Activated CD4-positive, alpha-beta T cell treated with anti-CD3 and anti-CD28 coated beads, Interleukin-2, amount 50 U/mL, for 48 hours (primary cell): ENCODE results near the gene MND1.

Source experiments
- DNase-seq, 2 experiments: peaks; one replicate each; pipeline ENCODE4 v3.0.0-alpha.2; 2020

Gene MND1

GRCh38 chr4:153344131-153345011 is at the start of gene MND1:
Gene MND1 (plus strand): TSS chr4:153344688. CDS start chr4:153344738, 50 bp downstream.
- DNase-seq, result peak; percentile 93 to 94

- no peak for DNase-seq
These were observed 49.2 kb upstream of the MND1 start for GRCh38 chr4:153295131-153295755.

GRCh38 chr4:153296040-153296823 is 48.3 kb upstream of the MND1 start:
- no peak for DNase-seq

GRCh38 chr4:153297116-153297515 is 47.4 kb upstream of the MND1 start:
- no peak for DNase-seq

- DNase-seq, result no peak
These were observed 33.7 kb upstream of the MND1 start for GRCh38 chr4:153310793-153311192.

- no peak for DNase-seq
These were observed 29.6 kb upstream of the MND1 start for GRCh38 chr4:153314915-153315314.

- peak in 1 of 2 experiments; percentile 19 for DNase-seq
These were observed 25.7 kb upstream of the MND1 start for GRCh38 chr4:153318696-153319320.

- no peak for DNase-seq
These were observed 21.7 kb upstream of the MND1 start for GRCh38 chr4:153322791-153323190.

- no peak for DNase-seq
These were observed 20.4 kb upstream of the MND1 start for GRCh38 chr4:153324046-153324445.

GRCh38 chr4:153325558-153325957 is 18.9 kb upstream of the MND1 start:
- DNase-seq, result no peak

GRCh38 chr4:153326513-153326912 is 18.0 kb upstream of the MND1 start:
- DNase-seq, result no peak

GRCh38 chr4:153327247-153327646 is 17.2 kb upstream of the MND1 start:
- no peak for DNase-seq

- DNase-seq, result no peak
These were observed 11.6 kb upstream of the MND1 start for GRCh38 chr4:153332936-153333335.

GRCh38 chr4:153333874-153334273 is 10.6 kb upstream of the MND1 start:
- no peak for DNase-seq

- DNase-seq, result no peak
These were observed 8.8 kb upstream of the MND1 start for GRCh38 chr4:153335665-153336064.

GRCh38 chr4:153337686-153338085 is 6.8 kb upstream of the MND1 start:
- no peak for DNase-seq

GRCh38 chr4:153341575-153342090 is 2.9 kb upstream of the MND1 start:
- DNase-seq, result no peak

GRCh38 chr4:153342751-153343552 is 1.5 kb upstream of the MND1 start:
- DNase-seq, result no peak

GRCh38 chr4:153345012-153345981 is 809 bp downstream of the MND1 start:
- peak; percentile 58 to 63 for DNase-seq

- no peak for DNase-seq
These were observed 1.5 kb downstream of the MND1 start for GRCh38 chr4:153346031-153346430.

- DNase-seq, result no peak
These were observed 2.1 kb downstream of the MND1 start for GRCh38 chr4:153346563-153346962.
